ENCODE results near the gene MFF. TPM values are rescaled to one million over a fixed set of nuclear protein-coding genes. Genes with fewer than 3 reads are reported as not detected.

The MFF gene
- total RNA-seq, 1 donor from 2014 or later: 77.3 TPM

- DNase-seq (ENCODE audit: low spot score): no peak
- Mint-ChIP-seq H3K36me3 (ENCODE audit: low read depth) (no peaks in the 10 kb centered on the region), H3K4me3 (ENCODE audit: low read depth) (no peak overlapping the region), H3K9me3 (no peaks in the 10 kb centered on the region), H3K27me3 (ENCODE audit: low read depth) (peaks cover 5% of the 10 kb centered on the region), H3K4me1 (ENCODE audit: low read depth) (no peaks in the 10 kb centered on the region), H3K27ac (no peak overlapping the region)
- intact Hi-C loops (cut with micrococcal nuclease): no loop called here
These were observed 12.5 kb upstream of the MFF start for GRCh38 chr2:227312579-227312978.

DNA sequence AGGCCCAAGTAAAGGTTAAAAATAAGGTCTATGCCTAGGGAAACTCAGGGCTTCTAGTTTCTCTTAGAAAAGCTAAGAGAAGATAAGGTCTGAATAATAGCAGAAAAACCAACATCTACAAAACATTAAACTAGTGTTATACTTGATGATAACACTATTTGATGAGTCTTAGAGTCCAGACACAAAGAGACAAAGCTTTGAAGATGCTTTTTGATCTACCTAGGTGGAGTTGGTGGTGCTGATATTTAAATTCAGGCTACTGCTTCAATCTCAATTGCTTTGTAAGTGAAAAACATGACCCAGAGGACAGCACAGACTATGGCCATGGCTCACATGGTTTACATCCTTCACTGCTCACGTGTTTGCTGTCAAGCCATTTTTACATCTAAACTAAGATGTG is 11.7 kb upstream of the MFF start:
- intact Hi-C loops (cut with micrococcal nuclease): no loop called here
- H3K27ac Mint-ChIP-seq: no peak overlapping the region
- no peaks in the 10 kb centered on the region for H3K9me3 Mint-ChIP-seq
- H3K4me3 Mint-ChIP-seq (ENCODE audit: low read depth): no peak overlapping the region
- no peaks in the 10 kb centered on the region for H3K36me3 Mint-ChIP-seq (ENCODE audit: low read depth)
- DNase-seq (ENCODE audit: low spot score): no peak
- H3K27me3 Mint-ChIP-seq (ENCODE audit: low read depth): peaks cover 7% of the 10 kb centered on the region
- no peaks in the 10 kb centered on the region for H3K4me1 Mint-ChIP-seq (ENCODE audit: low read depth)

GRCh38 chr2:227317834-227318233 is 7.2 kb upstream of the MFF start:
- Mint-ChIP-seq H3K4me3 (ENCODE audit: low read depth) (no peak overlapping the region), H3K9me3 (peaks cover 7% of the 10 kb centered on the region), H3K4me1 (ENCODE audit: low read depth) (peaks cover 3% of the 10 kb centered on the region), H3K27ac (no peak overlapping the region), H3K27me3 (ENCODE audit: low read depth) (peaks cover 8% of the 10 kb centered on the region), H3K36me3 (ENCODE audit: low read depth) (no peaks in the 10 kb centered on the region)
- no peak for DNase-seq (ENCODE audit: low spot score)
- intact Hi-C loops (cut with micrococcal nuclease): no loop called here

DNA sequence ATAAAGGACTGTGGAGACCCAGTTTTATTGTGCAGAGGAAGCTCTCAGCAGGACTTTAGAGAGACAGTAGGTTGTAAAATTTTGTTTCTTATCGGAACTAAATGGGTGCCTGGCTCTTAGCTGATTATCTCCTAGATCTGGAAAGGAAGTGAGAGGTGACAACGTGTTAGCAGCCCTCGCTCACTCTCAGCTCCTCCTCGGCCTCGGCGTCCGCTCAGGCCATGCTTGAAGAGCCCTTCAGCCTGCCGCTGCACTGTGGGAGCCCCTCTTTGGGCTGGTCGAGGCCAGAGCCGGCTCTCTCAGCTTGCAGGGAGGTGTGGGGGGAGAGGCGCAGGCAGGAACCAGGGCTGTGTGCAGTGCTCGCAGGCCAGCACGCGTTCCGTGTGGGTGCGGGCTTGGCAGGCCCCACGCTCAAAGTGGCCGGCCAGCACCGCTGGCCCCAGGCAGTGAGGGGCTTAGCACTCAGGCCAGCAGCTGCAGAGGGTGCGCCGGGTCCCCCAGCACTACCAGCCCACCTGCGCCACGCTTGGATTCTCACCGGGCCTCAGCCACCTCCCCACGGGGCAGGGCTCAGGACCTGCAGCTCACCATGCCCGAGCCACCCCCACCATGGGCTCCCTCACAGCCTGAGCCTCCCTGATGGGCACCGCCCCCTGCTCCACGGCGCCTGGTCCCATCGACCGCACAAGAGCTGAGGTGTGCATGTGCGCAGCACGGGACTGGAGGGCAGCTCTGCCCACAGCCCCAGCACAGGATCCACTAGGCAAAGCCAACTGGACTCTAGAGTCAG is 4.6 kb upstream of the MFF start:
- H3K27ac Mint-ChIP-seq: no peak overlapping the region
- H3K4me1 Mint-ChIP-seq (ENCODE audit: low read depth): peaks cover 12% of the 10 kb centered on the region
- H3K36me3 Mint-ChIP-seq (ENCODE audit: low read depth): no peaks in the 10 kb centered on the region
- H3K4me3 Mint-ChIP-seq (ENCODE audit: low read depth): no peak overlapping the region
- H3K9me3 Mint-ChIP-seq: peaks cover 7% of the 10 kb centered on the region
- intact Hi-C loops (cut with micrococcal nuclease): no loop called here
- DNase-seq (ENCODE audit: low spot score): no peak
- peaks cover 8% of the 10 kb centered on the region for H3K27me3 Mint-ChIP-seq (ENCODE audit: low read depth)

DNA sequence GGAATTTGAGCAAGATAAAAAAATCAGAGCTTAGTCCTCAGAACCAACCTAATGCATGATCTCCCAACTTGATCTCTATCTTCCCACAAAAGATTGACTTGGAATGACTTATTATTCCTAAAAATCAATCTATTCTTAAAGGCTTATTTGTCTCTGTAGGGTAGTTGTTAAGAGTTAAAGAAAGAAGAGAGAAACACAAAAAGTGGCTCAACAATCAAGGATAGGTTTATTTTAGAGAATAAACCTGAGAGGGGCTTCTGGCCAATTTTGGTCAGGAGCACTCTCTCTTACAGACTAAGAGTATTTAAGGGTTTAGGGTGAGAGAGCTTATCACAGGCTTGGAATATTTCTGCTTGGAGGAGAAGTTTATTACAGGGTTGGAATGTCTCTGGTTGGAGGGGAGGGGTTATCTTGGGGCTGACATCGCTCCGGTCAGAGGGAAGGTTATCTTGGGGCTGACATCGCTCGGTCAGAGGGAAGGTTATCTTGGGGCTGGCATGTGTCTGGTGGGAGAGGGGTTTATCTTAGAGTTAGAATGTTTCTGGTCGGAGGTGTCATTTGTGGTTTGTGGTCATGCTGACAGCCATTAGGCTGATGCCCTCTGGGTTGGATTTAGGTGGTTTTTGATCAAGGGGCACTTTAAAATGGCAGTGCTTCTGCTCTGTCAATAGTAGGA is 2.4 kb upstream of the MFF start:
- Mint-ChIP-seq H3K27ac (no peak overlapping the region), H3K36me3 (ENCODE audit: low read depth) (no peaks in the 10 kb centered on the region), H3K27me3 (ENCODE audit: low read depth) (peaks cover 6% of the 10 kb centered on the region), H3K9me3 (peaks cover 7% of the 10 kb centered on the region), H3K4me3 (ENCODE audit: low read depth) (no peak overlapping the region), H3K4me1 (ENCODE audit: low read depth) (peaks cover 23% of the 10 kb centered on the region)
- no peak for DNase-seq (ENCODE audit: low spot score)
- intact Hi-C loops (cut with micrococcal nuclease): no loop called here

DNA sequence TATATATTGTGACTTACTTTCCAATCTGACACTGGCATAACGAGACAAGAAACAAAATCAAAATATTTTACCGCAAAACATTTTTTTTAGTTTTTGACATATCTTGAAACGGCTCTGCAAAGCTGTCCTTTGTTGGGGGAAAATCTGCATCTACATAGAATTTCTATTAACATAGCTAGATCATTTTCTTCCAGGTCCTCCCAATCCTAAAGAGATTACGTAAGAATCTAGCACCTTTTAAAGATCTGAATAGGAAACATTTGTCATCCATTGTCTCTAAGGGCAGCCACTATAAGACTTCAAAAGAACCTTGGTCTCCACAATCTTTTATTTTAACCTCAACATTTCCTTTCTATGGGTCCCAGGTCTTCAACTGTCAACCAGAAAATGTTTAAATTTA is 1.2 kb upstream of the MFF start:
- intact Hi-C loops (cut with micrococcal nuclease): loop anchor here (2.0 kb wide), 3 partner anchors 51 to 137 kb away; no protein-coding TSS in a partner anchor
- Mint-ChIP-seq H3K27ac (no peak overlapping the region), H3K4me3 (ENCODE audit: low read depth) (no peak overlapping the region), H3K27me3 (ENCODE audit: low read depth) (peaks cover 5% of the 10 kb centered on the region), H3K4me1 (ENCODE audit: low read depth) (peaks cover 31% of the 10 kb centered on the region), H3K9me3 (peaks cover 7% of the 10 kb centered on the region), H3K36me3 (ENCODE audit: low read depth) (peaks cover 7% of the 10 kb centered on the region)
- no peak for DNase-seq (ENCODE audit: low spot score)

GRCh38 chr2:227324642-227324994 is 433 bp upstream of the MFF start:
- intact Hi-C loops (cut with micrococcal nuclease): loop anchor here (2.0 kb wide), 3 partner anchors 50 to 136 kb away; no protein-coding TSS in a partner anchor
- peaks cover 31% of the 10 kb centered on the region for H3K4me1 Mint-ChIP-seq (ENCODE audit: low read depth)
- H3K36me3 Mint-ChIP-seq (ENCODE audit: low read depth): peaks cover 7% of the 10 kb centered on the region
- H3K4me3 Mint-ChIP-seq (ENCODE audit: low read depth): peak overlapping the region; percentile 90
- peak overlapping the region; percentile 77 for H3K27ac Mint-ChIP-seq
- no peak for DNase-seq (ENCODE audit: low spot score)
- peaks cover 5% of the 10 kb centered on the region for H3K27me3 Mint-ChIP-seq (ENCODE audit: low read depth)
- peaks cover 7% of the 10 kb centered on the region for H3K9me3 Mint-ChIP-seq

GRCh38 chr2:227325839-227326195 is 766 bp downstream of the MFF start:
- peaks cover 11% of the 10 kb centered on the region for H3K36me3 Mint-ChIP-seq (ENCODE audit: low read depth)
- DNase-seq (ENCODE audit: low spot score): no peak
- H3K27me3 Mint-ChIP-seq (ENCODE audit: low read depth): peaks cover 5% of the 10 kb centered on the region
- H3K9me3 Mint-ChIP-seq: peaks cover 7% of the 10 kb centered on the region
- intact Hi-C loops (cut with micrococcal nuclease): loop anchor here (1.0 to 2.0 kb wide), 5 partner anchors 9 to 457 kb away; no protein-coding TSS in a partner anchor
- H3K4me3 Mint-ChIP-seq (ENCODE audit: low read depth): peak overlapping the region; percentile 90
- peaks cover 31% of the 10 kb centered on the region for H3K4me1 Mint-ChIP-seq (ENCODE audit: low read depth)
- peak overlapping the region; percentile 90 for H3K27ac Mint-ChIP-seq

DNA sequence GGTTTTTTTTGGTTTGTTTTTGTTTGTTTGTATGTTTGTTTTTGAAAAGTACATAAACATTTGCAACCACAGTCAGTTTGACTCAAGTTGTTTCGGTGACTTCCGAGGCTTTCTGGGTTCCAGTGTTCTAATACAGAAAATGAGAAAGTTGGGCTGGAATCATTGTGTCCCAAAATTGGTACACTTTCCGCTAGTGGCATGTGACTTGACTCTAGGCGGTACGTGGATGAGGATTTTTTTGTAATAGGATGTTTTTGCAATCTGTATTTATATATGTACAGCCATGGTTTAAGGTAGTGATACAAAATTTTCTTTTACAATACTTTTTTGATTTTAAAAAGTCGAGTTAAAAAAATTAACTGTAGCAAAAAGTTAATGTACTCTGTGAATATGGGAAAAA is 1.7 kb downstream of the MFF start:
- intact Hi-C loops (cut with micrococcal nuclease): no loop called here
- Mint-ChIP-seq H3K36me3 (ENCODE audit: low read depth) (peaks cover 19% of the 10 kb centered on the region), H3K4me1 (ENCODE audit: low read depth) (peaks cover 31% of the 10 kb centered on the region), H3K27ac (no peak overlapping the region), H3K9me3 (peaks cover 6% of the 10 kb centered on the region), H3K4me3 (ENCODE audit: low read depth) (peak overlapping the region; percentile 90), H3K27me3 (ENCODE audit: low read depth) (peaks cover 5% of the 10 kb centered on the region)
- DNase-seq (ENCODE audit: low spot score): no peak

- DNase-seq (ENCODE audit: low spot score): no peak
- Mint-ChIP-seq H3K36me3 (ENCODE audit: low read depth) (peaks cover 70% of the 10 kb centered on the region), H3K27ac (peak overlapping the region; percentile 72), H3K4me3 (ENCODE audit: low read depth) (no peak overlapping the region), H3K9me3 (no peaks in the 10 kb centered on the region), H3K27me3 (ENCODE audit: low read depth) (no peaks in the 10 kb centered on the region), H3K4me1 (ENCODE audit: low read depth) (peaks cover 27% of the 10 kb centered on the region)
- intact Hi-C loops (cut with micrococcal nuclease): loop anchor here (1.0 kb wide), 1 partner anchor 10 kb away; the partner anchor contains the start of gene MFF
These were observed 10.7 kb downstream of the MFF start for GRCh38 chr2:227335713-227336112.

DNA sequence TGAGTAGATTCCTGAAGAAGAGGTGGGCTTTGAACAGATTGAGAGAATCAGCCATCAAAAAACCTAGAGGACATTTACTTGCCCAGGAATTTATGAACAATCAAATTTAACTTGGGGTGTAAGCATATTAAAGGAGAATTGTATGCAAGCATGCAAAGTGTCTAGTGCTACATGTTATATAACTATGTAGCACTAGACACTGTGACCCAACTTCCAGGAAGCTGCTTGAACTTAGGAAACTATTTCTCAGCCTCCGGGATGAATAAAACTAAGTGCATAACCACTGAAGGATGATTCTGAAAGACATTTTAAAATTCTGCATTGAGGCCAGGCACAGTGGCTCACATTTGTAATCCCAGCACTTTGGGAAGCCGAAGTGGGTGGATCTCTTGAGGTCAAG is 12.4 kb downstream of the MFF start:
- Mint-ChIP-seq H3K27ac (no peak overlapping the region), H3K27me3 (ENCODE audit: low read depth) (no peaks in the 10 kb centered on the region), H3K9me3 (no peaks in the 10 kb centered on the region), H3K4me1 (ENCODE audit: low read depth) (peaks cover 24% of the 10 kb centered on the region), H3K4me3 (ENCODE audit: low read depth) (no peak overlapping the region), H3K36me3 (ENCODE audit: low read depth) (peaks cover 58% of the 10 kb centered on the region)
- DNase-seq (ENCODE audit: low spot score): no peak
- intact Hi-C loops (cut with micrococcal nuclease): no loop called here

DNA sequence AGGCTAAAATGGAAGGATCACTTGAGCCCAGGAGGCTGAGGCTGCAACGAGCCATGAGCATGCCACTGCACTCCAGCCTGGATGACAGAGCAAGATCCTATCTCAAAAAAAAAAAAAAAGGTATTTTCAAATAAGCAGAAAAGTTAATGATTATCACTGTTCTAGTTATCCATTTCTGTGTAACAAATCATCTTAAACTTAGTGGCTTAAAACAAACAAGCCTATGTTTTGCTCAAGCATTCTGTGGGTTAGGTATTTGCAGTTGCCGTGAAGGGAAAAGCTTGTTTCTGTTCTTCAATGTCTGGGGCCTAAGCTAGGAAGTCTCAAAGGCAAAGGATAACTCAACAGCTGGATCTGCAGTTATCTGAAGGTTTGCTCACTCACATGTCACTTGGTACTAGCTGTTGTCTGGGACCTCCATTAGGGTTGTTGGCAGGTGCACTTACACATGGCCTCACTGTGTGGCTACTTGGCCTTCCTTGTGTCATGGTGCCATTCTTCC is 14.1 kb downstream of the MFF start:
- H3K4me3 Mint-ChIP-seq (ENCODE audit: low read depth): no peak overlapping the region
- no peak for DNase-seq (ENCODE audit: low spot score)
- H3K4me1 Mint-ChIP-seq (ENCODE audit: low read depth): peaks cover 22% of the 10 kb centered on the region
- no peaks in the 10 kb centered on the region for H3K9me3 Mint-ChIP-seq
- H3K27me3 Mint-ChIP-seq (ENCODE audit: low read depth): no peaks in the 10 kb centered on the region
- H3K27ac Mint-ChIP-seq: no peak overlapping the region
- intact Hi-C loops (cut with micrococcal nuclease): no loop called here
- peaks cover 47% of the 10 kb centered on the region for H3K36me3 Mint-ChIP-seq (ENCODE audit: low read depth)

- peaks cover 41% of the 10 kb centered on the region for H3K36me3 Mint-ChIP-seq (ENCODE audit: low read depth)
These were observed 15.1 kb downstream of the MFF start for GRCh38 chr2:227340106-227340505.

More at GRCh38 chr2:227340106-227340505, 15.1 kb downstream of the MFF start:
- DNase-seq (ENCODE audit: low spot score): no peak
- intact Hi-C loops (cut with micrococcal nuclease): no loop called here
- no peaks in the 10 kb centered on the region for H3K27me3 Mint-ChIP-seq (ENCODE audit: low read depth)
- no peak overlapping the region for H3K4me3 Mint-ChIP-seq (ENCODE audit: low read depth)
- no peaks in the 10 kb centered on the region for H3K9me3 Mint-ChIP-seq
- H3K4me1 Mint-ChIP-seq (ENCODE audit: low read depth): peaks cover 14% of the 10 kb centered on the region
- no peak overlapping the region for H3K27ac Mint-ChIP-seq
